HG02973 (cell line): Measurements from ENCODE around the gene PGC.

Experiments used
- ATAC-seq: cut with Tn5 transposase; IDR thresholded peaks from one replicate; pipeline ENCODE4 v1.9.1; 2021; ENCODE audit warnings: moderate library complexity; ENCODE audit not compliant: unreplicated experiment

The PGC gene

GRCh38 chr6:41747256-41748101 lies at the start of gene PGC:
Gene PGC (minus strand): TSS chr6:41747397. CDS start chr6:41747334, 63 bp downstream.
- no peak for ATAC-seq

- ATAC-seq, result no peak
These were observed 49.3 kb upstream of the PGC start for GRCh38 chr6:41796474-41796873.

- ATAC-seq, result no peak
These were observed 44.8 kb upstream of the PGC start for GRCh38 chr6:41791984-41792383.

- ATAC-seq, result no peak
These were observed 44.1 kb upstream of the PGC start for GRCh38 chr6:41791305-41791704.

GRCh38 chr6:41790045-41790444 lies 42.8 kb upstream of the PGC start:
- no peak for ATAC-seq

GRCh38 chr6:41789390-41789724 lies 42.2 kb upstream of the PGC start:
- ATAC-seq, result no peak

GRCh38 chr6:41787219-41787917 lies 40.2 kb upstream of the PGC start, which contains the start of gene TOMM6:
Gene TOMM6 (plus strand): TSS chr6:41787694. CDS start chr6:41787698, 4 bp downstream.
- peak; percentile 70 for ATAC-seq

- ATAC-seq, result peak; percentile 49
These were observed 39.4 kb upstream of the PGC start for GRCh38 chr6:41786451-41787218.

- ATAC-seq, result no peak
These were observed 38.7 kb upstream of the PGC start for GRCh38 chr6:41785689-41786450.

- no peak for ATAC-seq
These were observed 38.1 kb upstream of the PGC start for GRCh38 chr6:41785254-41785653.

GRCh38 chr6:41784581-41785171 lies 37.5 kb upstream of the PGC start:
- no peak for ATAC-seq

GRCh38 chr6:41783106-41783780 lies 36.0 kb upstream of the PGC start:
- ATAC-seq, result no peak

GRCh38 chr6:41781366-41781730 lies 34.2 kb upstream of the PGC start:
- no peak for ATAC-seq

- no peak for ATAC-seq
These were observed 33.6 kb upstream of the PGC start, which contains the start of gene PRICKLE4 for GRCh38 chr6:41780551-41781365. Gene PRICKLE4 (plus strand): TSS chr6:41780782. CDS start chr6:41783474, 2,692 bp downstream.

- peak; percentile 78 for ATAC-seq
These were observed 32.8 kb upstream of the PGC start, which contains the start of gene FRS3 for GRCh38 chr6:41779788-41780550. Gene FRS3 (minus strand): TSS chr6:41779900. CDS start chr6:41776987, 2,913 bp downstream.

- no peak for ATAC-seq
These were observed 32.1 kb upstream of the PGC start for GRCh38 chr6:41779336-41779735.

GRCh38 chr6:41778895-41779294 lies 31.7 kb upstream of the PGC start:
- no peak for ATAC-seq
